Gastrocnemius medialis (tissue), 4 donors: Measurements from ENCODE around the gene LCN12. TPM values are rescaled to one million over a fixed set of nuclear protein-coding genes. Genes with fewer than 3 reads are reported as not detected.

Source experiments
- ATAC-seq, 2 donors: fragments of 150-250 bp; one replicate each; pipeline ENCODE4 v1.9.1; 2016
- DNase-seq, 2 donors: peaks; one replicate each; pipeline ENCODE4 v3.0.0-alpha.2; 2019
- H3K27ac ChIP-seq, 4 donors: fragments of 200-600 bp; sonication (generic); 1 replicate in 1 of 4; 2 replicates in 3 of 4; pipeline ENCODE4 v1.5.1; 2016 to 2018; ENCODE audit warnings: mild to moderate bottlenecking in 2 of 4, moderate library complexity in 1 of 4
- H3K27me3 ChIP-seq, 3 donors: fragments of 200-600 bp; sonication (generic) in 2 of 3; 1 replicate in 1 of 3; 2 replicates in 2 of 3; pipeline versions ENCODE4 v1.5.1 to v1.6.0; 2016 to 2019; ENCODE audit warnings: mild to moderate bottlenecking in 1 of 3, moderate library complexity in 1 of 3
- H3K36me3 ChIP-seq, 2 donors: fragments of 200-600 bp; sonication (generic) in 1 of 2; one replicate each; pipeline ENCODE4 v1.5.1; 2017 to 2018
- H3K4me1 ChIP-seq, 2 donors: fragments of 200-600 bp; sonication (generic) in 1 of 2; one replicate each; pipeline ENCODE4 v1.5.1; 2016 to 2017; ENCODE audit warnings: mild to moderate bottlenecking in 2 of 2
- H3K4me3 ChIP-seq, 4 donors: fragments of 200-600 bp; sonication (generic) in 3 of 4; 1 replicate in 1 of 4; 2 replicates in 3 of 4; pipeline ENCODE4 v1.5.1; 2016 to 2019; ENCODE audit warnings: mild to moderate bottlenecking in 2 of 4
- H3K9me3 ChIP-seq, 3 donors: fragments of 200-600 bp; sonication (generic) in 2 of 3; 1 replicate in 1 of 3; 2 replicates in 2 of 3; pipeline ENCODE4 v1.5.1; 2016 to 2019
- POLR2A ChIP-seq, 2 donors: fragments of 450-650 bp; IDR thresholded peaks; one replicate each; pipeline ENCODE4 v1.6.1; 2017; ENCODE audit warnings: antibody characterized with exemption in 2 of 2, mild to moderate bottlenecking in 2 of 2, moderate library complexity in 2 of 2
- in situ Hi-C, 4 donors: fragments of 200-750 bp; cut with MboI; loops; one replicate each; pipeline versions ENCODE4 v1.15.0 to v1.8.0; 2017; ENCODE audit warnings: low sequenced_read_pairs in 4 of 4
- intact Hi-C: fragments of 100-400 bp; cut with DNase I; formaldehyde crosslinking; loops from one replicate; pipeline ENCODE4 v1.15.1; 2023; ENCODE audit warnings: low total_unique reads
- total RNA-seq, 4 donors: library from RNA; depleted of rRNA; stranded (reverse); fragments of >200 nt; gene quantifications; one replicate each; pipeline versions ENCODE4 v1.1.0 to v1.2.3, GENCODE V29; 2016
- TF ChIP-seq, protein P1 (sequence below), 5 experiments: fragments of 450-650 bp in 3 of 5; fragments of 200-600 bp in 2 of 5; sonication (generic) in 2 of 5; IDR thresholded peaks in 4 of 5; conservative IDR thresholded peaks in 1 of 5; 1 replicate in 4 of 5; 2 replicates in 1 of 5; pipeline ENCODE4 v1.5.1; 2016 to 2019; ENCODE audit warnings: antibody characterized with exemption in 5 of 5, mild to moderate bottlenecking in 3 of 5, moderate library complexity in 3 of 5

LCN12 gene
- total RNA-seq, 4 donors from 2014 or later, result not detected

GRCh38 chr9:136971746-136972145 lies 19.7 kb downstream of the LCN12 start:
- no peak for ATAC-seq
- DNase-seq, result no peak
- intact Hi-C loops, result no loop called here

GRCh38 chr9:136972335-136972734 lies 20.3 kb downstream of the LCN12 start:
- Histone ChIP-seq H3K9me3 (no peaks in the 10 kb centered on the region), H3K36me3 (no peaks in the 10 kb centered on the region), H3K4me3 (no peak overlapping the region), H3K4me1 (no peaks in the 10 kb centered on the region), H3K27ac (no peak overlapping the region), H3K27me3 (peaks cover 0 to 4% (median 3%) of the 10 kb centered on the region in 3 donors)
- ATAC-seq (no peak), DNase-seq (no peak)
- no peak for TF ChIP-seq POLR2A (IDR thresholded peaks at IDR 0.05)
- TF ChIP-seq, protein P1, sequence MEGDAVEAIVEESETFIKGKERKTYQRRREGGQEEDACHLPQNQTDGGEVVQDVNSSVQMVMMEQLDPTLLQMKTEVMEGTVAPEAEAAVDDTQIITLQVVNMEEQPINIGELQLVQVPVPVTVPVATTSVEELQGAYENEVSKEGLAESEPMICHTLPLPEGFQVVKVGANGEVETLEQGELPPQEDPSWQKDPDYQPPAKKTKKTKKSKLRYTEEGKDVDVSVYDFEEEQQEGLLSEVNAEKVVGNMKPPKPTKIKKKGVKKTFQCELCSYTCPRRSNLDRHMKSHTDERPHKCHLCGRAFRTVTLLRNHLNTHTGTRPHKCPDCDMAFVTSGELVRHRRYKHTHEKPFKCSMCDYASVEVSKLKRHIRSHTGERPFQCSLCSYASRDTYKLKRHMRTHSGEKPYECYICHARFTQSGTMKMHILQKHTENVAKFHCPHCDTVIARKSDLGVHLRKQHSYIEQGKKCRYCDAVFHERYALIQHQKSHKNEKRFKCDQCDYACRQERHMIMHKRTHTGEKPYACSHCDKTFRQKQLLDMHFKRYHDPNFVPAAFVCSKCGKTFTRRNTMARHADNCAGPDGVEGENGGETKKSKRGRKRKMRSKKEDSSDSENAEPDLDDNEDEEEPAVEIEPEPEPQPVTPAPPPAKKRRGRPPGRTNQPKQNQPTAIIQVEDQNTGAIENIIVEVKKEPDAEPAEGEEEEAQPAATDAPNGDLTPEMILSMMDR (IDR thresholded peaks at IDR 0.05 in 4 of 5, conservative IDR thresholded peaks at IDR 0.05 in 1 of 5), result no peak
- in situ Hi-C loops (no loop called here), intact Hi-C loops (no loop called here)

More at GRCh38 chr9:136971746-136972145, 19.7 kb downstream of the LCN12 start:
- no peaks in the 10 kb centered on the region for H3K9me3 ChIP-seq
- in situ Hi-C loops, result no loop called here
- no peaks in the 10 kb centered on the region for H3K4me1 ChIP-seq
- no peak overlapping the region for H3K4me3 ChIP-seq
- H3K36me3 ChIP-seq, result no peaks in the 10 kb centered on the region
- H3K27ac ChIP-seq, result no peak overlapping the region
- no peaks in the 10 kb centered on the region for H3K27me3 ChIP-seq
- TF ChIP-seq, protein P1 (IDR thresholded peaks at IDR 0.05 in 4 of 5, conservative IDR thresholded peaks at IDR 0.05 in 1 of 5), result no peak
- TF ChIP-seq POLR2A (IDR thresholded peaks at IDR 0.05), result no peak

- in situ Hi-C loops, result no loop called here
- H3K4me1 ChIP-seq, result peaks cover 0 to 3% of the 10 kb centered on the region in 2 donors
- no peaks in the 10 kb centered on the region for H3K36me3 ChIP-seq
- no peaks in the 10 kb centered on the region for H3K9me3 ChIP-seq
- H3K27ac ChIP-seq, result no peak overlapping the region
- no peak for TF ChIP-seq POLR2A (IDR thresholded peaks at IDR 0.05)
- H3K4me3 ChIP-seq, result no peak overlapping the region
- ATAC-seq (no peak), DNase-seq (no peak)
- H3K27me3 ChIP-seq, result peaks cover 0 to 8% (median 7%) of the 10 kb centered on the region in 3 donors
- intact Hi-C loops, result no loop called here
Measured at GRCh38 chr9:136972743-136973142, 20.7 kb downstream of the LCN12 start.

DNA sequence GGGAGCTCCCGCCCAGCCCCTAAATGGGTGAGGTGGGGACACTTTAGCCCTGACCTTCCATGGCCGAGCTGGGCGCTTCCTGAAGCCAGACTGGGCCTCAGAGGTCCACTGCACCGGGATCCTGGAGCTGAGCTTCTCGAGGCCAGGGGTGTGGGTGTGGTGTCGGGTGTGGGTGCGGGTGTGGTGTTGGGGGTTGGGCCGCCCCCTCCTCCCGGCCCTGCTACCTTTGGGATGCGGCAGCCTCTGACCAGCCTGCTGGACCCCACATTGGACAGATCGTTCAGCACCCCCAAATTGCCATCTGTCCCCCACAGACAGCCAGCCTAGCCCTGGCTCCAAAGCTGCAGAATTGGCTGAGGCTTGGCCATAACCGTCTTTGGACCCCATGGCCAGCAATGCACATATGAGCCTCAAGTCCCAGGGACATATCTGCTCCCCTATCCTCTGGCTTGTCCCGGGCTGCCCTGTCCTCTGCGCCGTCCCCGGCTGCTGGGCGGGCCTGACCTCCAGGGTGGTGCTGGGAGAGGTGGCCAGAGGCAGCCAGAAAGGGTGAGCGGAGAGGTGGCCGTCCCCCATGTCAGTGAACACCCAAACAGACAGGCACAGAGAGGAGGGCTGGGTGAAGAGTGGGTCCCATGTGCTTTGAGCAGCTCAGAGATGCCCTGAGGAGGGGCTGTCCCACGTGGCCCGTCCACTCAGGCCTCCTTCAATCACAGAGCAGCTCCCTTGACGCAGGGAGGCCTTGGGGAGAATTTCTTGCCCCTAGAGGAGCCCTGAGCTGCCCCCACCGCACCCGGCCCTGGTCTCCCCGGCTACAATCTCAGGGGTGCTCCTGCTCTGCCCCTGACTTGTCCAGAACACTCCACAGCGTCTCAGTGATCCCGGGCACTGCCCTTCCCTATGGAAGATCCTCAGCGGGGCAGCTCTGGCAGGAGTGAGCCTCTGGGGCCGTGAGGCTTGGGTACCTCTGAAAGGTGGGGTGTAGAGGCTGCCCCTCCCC lies 21.8 kb downstream of the LCN12 start:
- Histone ChIP-seq H3K4me1 (peaks cover 0 to 8% of the 10 kb centered on the region in 2 donors), H3K36me3 (no peaks in the 10 kb centered on the region), H3K4me3 (no peak overlapping the region), H3K27ac (no peak overlapping the region), H3K9me3 (no peaks in the 10 kb centered on the region), H3K27me3 (peaks cover 0 to 11% (median 9%) of the 10 kb centered on the region in 3 donors)
- intact Hi-C loops, result no loop called here
- DNase-seq (no peak), ATAC-seq (no peak)
- TF ChIP-seq, protein P1 (IDR thresholded peaks at IDR 0.05 in 4 of 5, conservative IDR thresholded peaks at IDR 0.05 in 1 of 5), result no peak
- TF ChIP-seq POLR2A (IDR thresholded peaks at IDR 0.05), result no peak
- in situ Hi-C loops, result no loop called here

GRCh38 chr9:136974817-136975535 lies 22.9 kb downstream of the LCN12 start:
- H3K9me3 ChIP-seq, result no peaks in the 10 kb centered on the region
- no peak overlapping the region for H3K4me3 ChIP-seq
- no peak for TF ChIP-seq POLR2A (IDR thresholded peaks at IDR 0.05)
- TF ChIP-seq, protein P1 (IDR thresholded peaks at IDR 0.05 in 4 of 5, conservative IDR thresholded peaks at IDR 0.05 in 1 of 5), result no peak
- H3K36me3 ChIP-seq, result no peaks in the 10 kb centered on the region
- in situ Hi-C loops (no loop called here), intact Hi-C loops (no loop called here)
- ATAC-seq, result no peak
- no peak overlapping the region for H3K27ac ChIP-seq
- peaks cover 0 to 8% of the 10 kb centered on the region in 2 donors for H3K4me1 ChIP-seq
- H3K27me3 ChIP-seq, result peaks cover 0 to 11% (median 9%) of the 10 kb centered on the region in 3 donors
- DNase-seq, result no peak
